ENCODE data around the gene ZNF292.

The ZNF292 gene

DNA sequence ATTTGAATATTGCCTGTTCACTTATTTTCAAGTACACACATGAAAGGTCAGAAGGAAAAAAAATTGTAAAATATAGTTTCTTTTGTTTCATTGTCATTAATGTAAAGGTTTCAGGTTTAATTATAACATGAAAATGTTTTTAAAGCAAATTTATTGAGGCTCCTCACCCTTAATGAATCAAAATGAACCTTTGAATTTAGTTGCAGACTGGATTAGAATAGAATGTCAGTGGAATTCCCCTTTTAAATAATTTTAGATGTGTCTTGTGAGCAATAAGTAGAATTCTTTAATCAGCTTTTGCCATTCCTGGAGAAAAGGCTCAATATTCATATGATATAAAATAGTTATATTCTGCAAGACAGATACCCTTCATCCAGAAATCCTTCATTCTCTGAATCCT is 96.4 kb downstream of the ZNF292 start:
- no peak overlapping the region for H3K27ac ChIP-seq
- no peak for TF ChIP-seq ZFX (IDR thresholded peaks at IDR 0.05; ENCODE audit: borderline replicate concordance)
- TF ChIP-seq, protein P1, sequence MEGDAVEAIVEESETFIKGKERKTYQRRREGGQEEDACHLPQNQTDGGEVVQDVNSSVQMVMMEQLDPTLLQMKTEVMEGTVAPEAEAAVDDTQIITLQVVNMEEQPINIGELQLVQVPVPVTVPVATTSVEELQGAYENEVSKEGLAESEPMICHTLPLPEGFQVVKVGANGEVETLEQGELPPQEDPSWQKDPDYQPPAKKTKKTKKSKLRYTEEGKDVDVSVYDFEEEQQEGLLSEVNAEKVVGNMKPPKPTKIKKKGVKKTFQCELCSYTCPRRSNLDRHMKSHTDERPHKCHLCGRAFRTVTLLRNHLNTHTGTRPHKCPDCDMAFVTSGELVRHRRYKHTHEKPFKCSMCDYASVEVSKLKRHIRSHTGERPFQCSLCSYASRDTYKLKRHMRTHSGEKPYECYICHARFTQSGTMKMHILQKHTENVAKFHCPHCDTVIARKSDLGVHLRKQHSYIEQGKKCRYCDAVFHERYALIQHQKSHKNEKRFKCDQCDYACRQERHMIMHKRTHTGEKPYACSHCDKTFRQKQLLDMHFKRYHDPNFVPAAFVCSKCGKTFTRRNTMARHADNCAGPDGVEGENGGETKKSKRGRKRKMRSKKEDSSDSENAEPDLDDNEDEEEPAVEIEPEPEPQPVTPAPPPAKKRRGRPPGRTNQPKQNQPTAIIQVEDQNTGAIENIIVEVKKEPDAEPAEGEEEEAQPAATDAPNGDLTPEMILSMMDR (IDR thresholded peaks at IDR 0.05): no peak

DNA sequence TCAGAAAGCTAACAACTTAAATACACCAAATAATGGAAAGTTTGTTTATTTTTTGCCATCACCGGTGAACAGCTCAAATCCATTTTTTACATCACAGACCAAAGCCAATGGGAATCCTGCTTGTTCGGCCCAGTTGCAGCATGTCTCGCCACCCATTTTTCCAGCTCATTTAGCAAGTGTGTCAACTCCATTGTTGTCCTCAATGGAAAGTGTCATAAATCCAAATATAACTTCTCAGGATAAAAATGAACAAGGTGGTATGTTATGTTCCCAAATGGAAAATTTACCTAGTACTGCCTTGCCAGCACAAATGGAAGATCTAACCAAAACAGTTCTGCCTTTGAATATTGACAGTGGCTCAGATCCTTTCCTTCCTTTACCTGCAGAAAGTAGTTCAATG is 101.7 kb downstream of the ZNF292 start:
- no peak overlapping the region for H3K27ac ChIP-seq
- TF ChIP-seq ZFX (IDR thresholded peaks at IDR 0.05; ENCODE audit: borderline replicate concordance): no peak
- TF ChIP-seq, protein P1 (IDR thresholded peaks at IDR 0.05): no peak

DNA sequence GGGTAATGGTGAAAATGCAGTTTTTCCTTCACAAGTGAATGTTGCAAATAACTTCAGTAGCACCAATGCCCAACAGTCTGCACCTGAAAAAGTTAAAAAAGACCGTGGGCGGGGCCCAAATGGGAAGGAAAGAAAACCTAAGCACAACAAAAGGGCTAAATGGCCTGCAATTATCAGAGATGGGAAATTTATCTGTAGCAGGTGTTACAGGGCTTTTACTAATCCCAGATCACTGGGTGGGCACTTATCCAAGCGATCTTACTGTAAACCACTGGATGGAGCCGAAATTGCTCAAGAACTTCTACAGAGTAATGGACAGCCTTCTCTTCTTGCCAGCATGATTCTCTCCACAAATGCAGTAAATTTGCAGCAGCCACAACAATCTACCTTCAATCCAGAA is 102.2 kb downstream of the ZNF292 start:
- no peak for TF ChIP-seq ZFX (IDR thresholded peaks at IDR 0.05; ENCODE audit: borderline replicate concordance)
- TF ChIP-seq, protein P1 (IDR thresholded peaks at IDR 0.05): no peak
- no peak overlapping the region for H3K27ac ChIP-seq

DNA sequence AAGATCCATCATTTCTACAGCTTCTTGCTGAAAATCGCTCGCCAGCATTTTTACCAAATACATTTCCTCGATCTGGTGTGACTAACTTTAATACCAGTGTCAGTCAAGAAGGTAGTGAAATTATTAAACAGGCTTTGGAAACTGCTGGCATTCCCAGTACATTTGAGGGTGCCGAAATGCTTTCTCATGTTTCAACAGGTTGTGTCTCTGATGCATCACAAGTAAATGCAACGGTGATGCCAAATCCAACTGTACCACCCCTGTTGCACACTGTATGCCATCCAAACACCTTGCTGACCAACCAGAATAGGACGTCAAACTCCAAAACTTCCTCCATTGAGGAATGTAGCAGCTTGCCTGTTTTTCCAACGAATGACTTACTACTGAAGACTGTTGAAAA is 102.6 kb downstream of the ZNF292 start:
- no peak overlapping the region for H3K27ac ChIP-seq
- TF ChIP-seq, protein P1 (IDR thresholded peaks at IDR 0.05): no peak
- no peak for TF ChIP-seq ZFX (IDR thresholded peaks at IDR 0.05; ENCODE audit: borderline replicate concordance)

DNA sequence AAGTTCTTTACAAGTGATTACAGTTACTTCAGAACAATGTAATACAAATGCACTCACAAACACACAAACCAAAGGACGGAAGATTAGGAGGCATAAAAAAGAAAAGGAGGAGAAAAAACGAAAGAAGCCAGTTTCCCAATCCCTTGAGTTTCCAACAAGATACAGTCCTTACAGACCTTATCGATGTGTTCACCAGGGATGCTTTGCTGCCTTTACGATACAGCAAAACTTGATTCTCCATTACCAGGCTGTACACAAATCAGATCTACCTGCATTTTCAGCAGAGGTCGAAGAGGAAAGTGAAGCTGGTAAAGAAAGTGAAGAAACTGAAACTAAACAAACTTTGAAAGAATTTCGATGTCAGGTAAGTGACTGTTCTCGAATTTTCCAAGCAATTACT is 104.4 kb downstream of the ZNF292 start:
- TF ChIP-seq ZFX (IDR thresholded peaks at IDR 0.05; ENCODE audit: borderline replicate concordance): no peak
- TF ChIP-seq, protein P1 (IDR thresholded peaks at IDR 0.05): no peak
- H3K27ac ChIP-seq: no peak overlapping the region

DNA sequence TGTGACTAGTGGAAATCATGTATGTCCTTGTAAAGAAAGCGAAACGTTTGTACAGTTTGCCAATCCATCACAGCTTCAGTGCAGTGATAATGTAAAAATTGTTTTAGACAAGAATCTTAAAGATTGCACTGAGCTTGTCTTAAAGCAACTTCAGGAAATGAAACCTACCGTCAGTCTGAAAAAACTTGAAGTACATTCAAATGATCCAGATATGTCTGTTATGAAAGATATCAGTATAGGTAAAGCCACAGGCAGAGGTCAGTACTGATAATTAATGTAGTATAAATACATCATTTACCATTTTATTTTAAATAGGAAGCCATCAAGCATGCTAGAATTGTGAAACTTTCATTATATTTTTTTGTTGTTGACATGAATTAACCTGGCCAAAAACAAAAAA is 106.2 kb downstream of the ZNF292 start:
- no peak overlapping the region for H3K27ac ChIP-seq
- TF ChIP-seq, protein P1 (IDR thresholded peaks at IDR 0.05): no peak
- TF ChIP-seq ZFX (IDR thresholded peaks at IDR 0.05; ENCODE audit: borderline replicate concordance): no peak

DNA sequence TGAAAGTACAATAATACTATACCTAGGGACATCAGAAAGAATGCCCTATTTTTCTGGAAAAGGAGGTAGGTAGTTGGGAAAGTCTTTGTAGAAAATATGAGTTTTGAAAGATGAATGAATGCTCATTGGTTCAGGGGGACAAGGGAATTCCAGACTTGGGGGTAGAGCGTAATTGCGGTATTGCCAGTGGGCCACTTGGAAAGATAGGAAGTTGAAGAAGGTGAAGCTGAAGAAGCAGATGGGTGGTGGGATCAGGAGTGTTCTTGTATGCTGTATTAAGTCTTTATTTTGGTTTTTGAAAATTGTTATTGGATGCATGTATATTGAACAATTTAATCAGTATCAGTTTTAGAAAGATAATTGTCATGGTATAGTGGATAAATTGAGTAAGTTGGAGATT is 109.1 kb downstream of the ZNF292 start:
- no peak overlapping the region for H3K27ac ChIP-seq
- TF ChIP-seq, protein P1 (IDR thresholded peaks at IDR 0.05): no peak
- TF ChIP-seq ZFX (IDR thresholded peaks at IDR 0.05; ENCODE audit: borderline replicate concordance): no peak
